GM08714 (cell line): ENCODE data around the gene CADM4.
A peak's percentile ranks its signal among the peaks of the same experiment; 100 is the strongest.

Experiments
- H3K4me3 ChIP-seq: fragments of 200-500 bp; sonication (Bioruptor generic); 2 replicates; pipeline ENCODE4 v1.5.1; 2014; ENCODE audit warnings: mild to moderate bottlenecking, low read length, inconsistent platforms
- ZNF274 ChIP-seq: IDR thresholded peaks from 2 replicates; pipeline ENCODE4 v1.6.1; 2012; ENCODE audit warnings: mild to moderate bottlenecking, low read depth, low read length

CADM4 gene

DNA sequence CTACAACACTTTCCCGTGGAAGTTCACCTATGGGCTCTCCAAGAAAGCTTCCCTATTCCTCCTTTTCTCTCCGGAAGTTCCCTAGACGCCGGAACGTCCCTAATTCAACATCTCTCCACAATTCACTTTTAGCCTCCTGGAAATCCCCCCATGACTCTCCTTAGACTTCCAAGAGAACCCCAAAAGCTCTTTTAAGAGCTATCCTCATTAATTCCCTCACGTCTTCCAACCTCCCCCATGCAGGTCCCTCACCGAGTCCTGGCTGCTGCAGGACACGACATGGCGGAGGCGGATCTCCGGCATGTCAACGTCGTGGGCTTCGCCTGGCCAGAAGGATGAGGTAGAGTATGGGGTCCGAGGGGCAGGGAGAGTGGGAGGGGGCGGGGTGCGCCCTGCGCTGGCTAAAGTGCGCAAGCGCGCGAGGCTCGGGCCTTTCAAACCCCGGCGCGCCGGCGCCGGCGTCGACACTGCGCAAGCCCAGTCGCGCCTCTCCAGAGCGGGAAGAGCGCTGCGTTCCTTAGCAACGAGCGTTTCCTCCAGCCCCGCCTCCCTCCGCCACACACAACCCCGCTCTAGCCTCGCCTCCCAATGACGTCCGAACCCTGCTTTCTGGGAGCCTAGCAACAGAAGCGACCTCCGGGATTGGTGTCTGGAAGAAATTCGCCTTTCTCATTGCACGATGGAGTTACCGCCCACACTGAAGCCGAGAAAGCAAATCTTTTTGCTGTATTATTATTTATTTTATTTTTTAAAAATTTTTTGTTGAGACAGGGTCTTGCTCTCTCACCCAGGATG is 64.3 kb downstream of the CADM4 start, which contains the start of the genes PINLYP and XRCC1:
TSS of gene PINLYP (plus strand) at position 646 of the 795 bp plus-strand sequence. CDS start 1,391 bp downstream, outside the sequence.
TSS of gene XRCC1 (minus strand) at position 372 of the 795 bp plus-strand sequence. CDS start at position 303, 69 bp downstream.
- H3K4me3 ChIP-seq, result peak within 1 kb of the TSS; percentile 96

GRCh38 chr19:43574424-43575155 is 65.1 kb downstream of the CADM4 start:
- H3K4me3 ChIP-seq, result peak overlapping the region; percentile 96
- TF ChIP-seq ZNF274, result no peak

More for the DNA sequence above, 64.3 kb downstream of the CADM4 start, which contains the start of the genes PINLYP and XRCC1:
- TF ChIP-seq ZNF274, result no peak
